ENCODE results near the gene PLP2.
A peak's percentile ranks its signal among the peaks of the same experiment; 100 is the strongest.

Gene PLP2

DNA sequence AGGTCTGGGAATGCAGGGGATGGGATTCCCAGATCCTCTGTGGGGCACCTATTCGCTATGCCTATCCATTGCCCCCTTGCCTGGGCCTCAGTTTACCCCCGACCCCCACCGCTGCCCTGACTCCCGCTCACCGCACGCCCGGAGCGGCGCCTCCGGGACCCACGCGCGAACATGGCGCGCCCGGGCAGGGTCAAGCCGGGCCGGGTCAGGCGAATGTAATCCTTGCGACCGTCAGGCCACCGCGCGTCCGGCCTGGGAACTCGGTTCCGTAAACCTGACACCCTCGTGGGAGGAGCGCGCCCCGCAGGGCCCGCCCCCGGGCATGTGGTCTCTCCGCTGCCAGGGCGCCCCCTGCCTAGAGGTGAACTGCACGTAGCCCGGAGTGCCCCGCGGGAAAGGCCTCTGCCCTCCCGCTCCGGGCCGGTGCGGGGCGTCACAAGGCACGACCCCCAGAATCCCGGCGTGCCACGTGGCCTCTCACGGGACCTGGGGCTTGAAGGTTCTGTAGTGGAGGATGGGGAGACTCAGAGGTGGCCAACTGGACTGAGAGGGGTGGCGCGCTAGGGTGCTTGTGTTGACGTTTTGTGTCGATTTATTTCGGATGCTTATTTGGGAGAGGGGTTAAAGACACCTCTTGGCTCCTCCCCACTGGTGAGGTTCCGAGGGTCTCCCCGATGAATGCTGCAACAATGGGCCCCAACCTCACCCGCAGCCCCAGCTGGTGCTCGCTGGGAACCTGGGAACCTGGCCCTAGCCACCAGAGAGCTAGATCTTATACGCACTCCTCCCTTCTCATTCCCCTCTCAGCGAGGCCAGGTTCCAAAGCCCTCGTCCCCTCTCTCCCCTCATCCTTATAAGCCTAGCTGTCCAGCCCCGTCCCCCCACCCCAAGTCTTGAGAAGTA is 14.7 kb downstream of the PLP2 start, which contains the start of gene PRICKLE3:
TSS of gene PRICKLE3 (minus strand) at position 249 of the 903 bp plus-strand sequence. CDS start at position 173, 76 bp downstream.
- peak; percentile 54 for DNase-seq (ENCODE audit: low read depth)

GRCh38 chrX:49187028-49187394 is 15.3 kb downstream of the PLP2 start:
- no peak for DNase-seq (ENCODE audit: low read depth)

- no peak for DNase-seq (ENCODE audit: low read depth)
Measured at GRCh38 chrX:49187526-49187925, 15.8 kb downstream of the PLP2 start.

- no peak for DNase-seq (ENCODE audit: low read depth)
Measured at GRCh38 chrX:49188468-49189076, 16.9 kb downstream of the PLP2 start.

DNA sequence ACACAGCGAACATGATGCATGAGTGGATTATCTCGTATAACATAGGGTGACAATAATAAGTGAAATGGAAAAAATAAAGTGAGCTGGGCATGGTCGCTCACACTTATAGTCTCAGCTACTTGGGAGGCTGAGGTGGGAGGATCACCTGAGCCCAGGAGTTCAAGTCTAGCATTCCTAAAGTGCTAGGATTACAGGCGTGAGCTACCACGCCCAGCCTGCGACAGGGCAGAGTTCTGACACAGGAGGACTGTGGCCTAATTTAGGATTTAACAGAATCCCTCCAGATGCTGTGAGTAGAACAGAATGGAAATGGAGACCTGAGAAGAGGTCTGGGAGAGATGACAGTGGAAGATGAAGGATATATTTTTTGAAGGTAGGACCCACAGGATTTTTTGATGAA is 17.9 kb downstream of the PLP2 start:
- no peak for DNase-seq (ENCODE audit: low read depth)

GRCh38 chrX:49190821-49191573 is 19.3 kb downstream of the PLP2 start:
- peak; percentile 76 for DNase-seq (ENCODE audit: low read depth)

GRCh38 chrX:49191574-49192011 is 19.9 kb downstream of the PLP2 start:
- DNase-seq (ENCODE audit: low read depth), result no peak

DNA sequence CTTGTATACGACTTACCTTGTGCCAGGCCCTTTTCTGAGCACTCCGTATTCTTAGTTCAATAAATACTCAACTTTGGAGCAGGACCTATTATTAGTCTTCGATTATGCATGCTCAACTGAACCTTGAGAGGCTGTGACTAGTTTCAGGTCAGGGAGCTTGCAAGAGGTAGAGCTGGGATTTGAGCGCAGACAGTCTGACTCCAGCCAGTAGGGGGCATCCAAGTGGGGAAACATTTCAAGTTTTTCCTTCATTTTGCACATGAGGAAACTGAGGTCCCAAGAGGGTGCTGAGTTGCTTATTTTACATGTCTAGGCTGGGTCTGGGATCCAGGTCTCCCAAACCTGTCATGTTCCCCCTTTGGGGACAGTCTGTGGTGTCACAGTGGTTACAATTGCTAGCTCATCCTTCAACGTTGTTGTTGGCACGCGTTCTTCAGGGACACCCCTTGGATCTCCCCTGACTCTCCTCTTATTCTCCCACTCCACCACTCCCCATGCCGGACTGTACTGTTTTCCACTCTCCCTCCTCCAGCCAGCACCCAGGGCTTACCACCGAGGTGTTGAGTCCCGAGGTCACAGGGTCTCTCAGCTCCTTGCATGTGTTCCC is 21.1 kb downstream of the PLP2 start:
- DNase-seq (ENCODE audit: low read depth), result peak; percentile 22

GRCh38 chrX:49193542-49193964 is 21.9 kb downstream of the PLP2 start:
- DNase-seq (ENCODE audit: low read depth), result no peak

DNA sequence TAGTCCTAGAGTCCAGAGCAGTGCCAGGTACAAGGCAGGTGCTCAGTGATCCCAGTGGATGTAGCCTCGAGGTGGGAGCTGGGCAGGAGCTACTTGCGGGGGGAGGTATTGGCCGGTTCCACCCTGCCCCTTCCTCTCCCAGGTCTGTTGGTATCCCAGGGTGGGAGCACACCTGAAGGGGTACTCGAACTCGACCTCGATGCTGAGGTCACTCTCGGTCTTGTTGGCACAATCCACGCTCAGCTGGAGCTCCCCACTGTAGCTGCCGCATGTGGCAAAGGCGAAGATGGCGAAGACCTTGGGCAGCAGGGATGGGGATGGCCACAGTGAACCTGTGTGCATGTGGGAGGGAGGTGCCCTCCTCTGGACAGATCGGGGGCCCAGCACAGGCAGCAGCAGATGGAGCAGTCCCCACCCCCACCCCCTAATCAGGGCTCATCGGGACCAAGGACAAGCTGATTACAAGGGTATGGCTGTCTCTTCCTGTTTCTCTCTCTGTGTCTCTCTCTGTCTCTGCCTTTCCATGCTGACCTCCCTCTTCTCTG is 25.9 kb downstream of the PLP2 start:
- no peak for DNase-seq (ENCODE audit: low read depth)

DNA sequence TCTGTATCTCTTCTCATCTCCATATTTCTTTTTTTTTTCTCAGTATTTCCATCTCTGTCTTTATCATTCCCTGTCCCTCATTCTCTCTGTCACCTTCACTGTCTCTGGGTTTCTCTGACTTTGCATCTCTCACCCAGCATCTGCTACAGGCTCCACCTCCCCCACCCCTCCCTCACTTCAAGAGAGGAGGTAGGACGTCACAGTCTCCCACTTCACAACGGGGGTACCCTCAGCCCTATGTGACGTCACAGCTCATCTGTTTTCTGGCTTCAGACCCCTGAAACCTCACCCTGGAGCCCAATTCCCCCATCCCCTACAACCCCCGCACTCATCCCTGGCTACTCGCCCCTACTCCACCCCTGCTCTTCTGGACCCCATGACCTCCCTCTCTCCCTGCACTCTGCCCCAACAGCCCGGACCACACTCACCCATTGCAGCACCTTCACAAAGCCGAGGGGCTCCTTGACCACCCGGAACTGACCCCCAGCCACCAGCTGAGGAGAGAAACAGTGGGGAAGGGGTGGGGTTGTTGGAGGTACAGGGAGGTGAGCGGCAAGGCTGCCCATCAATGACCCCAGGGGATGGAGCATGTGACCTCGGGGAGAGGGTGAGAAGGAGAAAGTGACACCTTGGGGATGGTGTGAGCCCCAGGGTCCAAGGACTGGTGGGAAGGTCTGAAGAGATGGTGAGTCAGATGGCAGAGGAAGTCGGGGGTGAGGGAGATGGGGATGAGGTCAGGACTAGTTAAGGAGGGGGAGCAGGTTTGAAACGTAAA is 27.0 kb downstream of the PLP2 start:
- no peak for DNase-seq (ENCODE audit: low read depth)

- DNase-seq (ENCODE audit: low read depth), result no peak
Measured at GRCh38 chrX:49199315-49199595, 27.6 kb downstream of the PLP2 start.

- peak; percentile 80 for DNase-seq (ENCODE audit: low read depth)
Measured at GRCh38 chrX:49199906-49200771, 28.4 kb downstream of the PLP2 start, which contains the start of gene SYP. TSS of gene SYP (minus strand) at chrX:49200193. CDS start at chrX:49200186, 7 bp downstream.

DNA sequence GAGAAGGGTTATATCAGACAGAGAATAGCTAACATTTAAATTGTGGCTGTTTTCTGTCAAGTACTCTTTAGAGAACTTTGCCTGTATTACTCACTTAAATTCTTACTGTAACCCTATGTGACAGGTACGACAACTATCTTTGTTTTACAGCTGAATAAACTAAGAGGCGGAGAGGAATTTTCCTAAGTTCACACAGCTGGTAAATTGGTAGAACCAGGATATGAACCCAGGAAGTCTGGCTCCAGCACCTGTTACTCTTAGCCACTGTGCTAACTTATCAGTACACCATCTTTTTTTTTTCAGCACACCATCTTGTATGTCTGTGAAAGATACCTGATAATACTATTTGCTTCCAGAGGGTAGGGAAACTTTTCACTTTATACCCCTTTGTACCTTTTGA is 30.3 kb downstream of the PLP2 start:
- DNase-seq (ENCODE audit: low read depth), result no peak

- no peak for DNase-seq (ENCODE audit: low read depth)
Measured at GRCh38 chrX:49203536-49203935, 31.8 kb downstream of the PLP2 start.

GRCh38 chrX:49204017-49204416 is 32.3 kb downstream of the PLP2 start:
- DNase-seq (ENCODE audit: low read depth), result no peak

- no peak for DNase-seq (ENCODE audit: low read depth)
Measured at GRCh38 chrX:49204709-49205108, 33.0 kb downstream of the PLP2 start.

DNA sequence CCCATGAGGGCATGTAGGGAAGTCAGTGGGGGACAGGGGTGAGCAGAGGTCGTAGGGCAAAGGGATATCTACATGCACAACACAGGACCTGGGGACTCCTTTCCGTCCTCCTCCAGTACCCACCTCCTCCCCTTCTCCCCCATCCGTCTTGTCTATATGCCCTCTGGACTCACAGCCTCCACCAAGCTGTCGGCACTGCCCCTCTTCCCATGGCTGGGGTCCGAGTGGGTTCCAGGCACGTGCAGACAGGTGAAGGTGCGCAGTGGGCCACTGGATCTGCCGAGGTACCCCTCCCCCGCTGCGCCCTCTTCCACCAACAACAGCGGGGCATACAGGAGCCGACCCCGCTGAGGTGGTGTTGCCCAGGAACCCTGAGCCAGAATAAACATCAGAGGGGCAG is 33.7 kb downstream of the PLP2 start:
- DNase-seq (ENCODE audit: low read depth), result no peak

DNA sequence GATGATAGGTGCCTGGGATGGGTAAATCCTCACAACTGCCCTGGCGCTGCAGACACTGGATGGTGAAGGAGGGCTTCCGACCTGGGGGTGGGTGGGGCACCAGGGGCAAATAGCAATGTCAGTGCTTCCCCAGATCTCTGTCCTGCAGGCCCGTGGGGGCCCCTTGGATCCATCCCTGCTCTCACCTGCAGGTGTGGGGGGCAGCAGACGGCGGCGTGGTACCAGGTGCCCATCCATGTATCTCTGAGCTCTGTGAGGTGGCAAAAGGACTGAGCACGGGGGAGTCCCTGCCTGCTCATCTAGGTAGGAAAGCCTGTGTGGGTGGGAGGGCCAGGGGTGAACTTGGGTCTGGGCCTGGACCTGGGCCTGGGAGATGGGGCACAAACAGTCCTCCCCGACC is 34.8 kb downstream of the PLP2 start:
- DNase-seq (ENCODE audit: low read depth), result no peak

DNA sequence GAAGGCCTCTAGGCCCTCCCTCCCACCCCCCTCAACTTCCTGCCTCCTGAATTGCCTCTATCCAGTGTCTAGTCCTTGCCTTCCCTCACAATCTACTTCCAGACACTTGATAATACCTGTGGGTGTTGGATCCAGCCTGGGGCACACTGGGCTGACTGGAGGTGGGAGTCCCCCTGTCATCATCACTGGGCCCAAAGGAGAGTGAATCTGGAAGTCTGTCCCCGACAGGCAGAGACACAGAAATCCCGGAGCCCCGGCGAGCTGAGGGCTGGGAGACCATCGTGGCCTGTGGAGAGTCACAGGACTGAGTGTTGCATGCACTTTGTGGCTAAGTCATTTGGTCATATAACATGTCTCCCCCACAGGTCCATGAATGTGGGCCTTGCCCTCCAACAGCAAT is 36.7 kb downstream of the PLP2 start:
- no peak for DNase-seq (ENCODE audit: low read depth)
